ENCODE results near the gene CNTLN. TPM values are rescaled to one million over a fixed set of nuclear protein-coding genes. Genes with fewer than 3 reads are reported as not detected.

CNTLN gene, protein sequence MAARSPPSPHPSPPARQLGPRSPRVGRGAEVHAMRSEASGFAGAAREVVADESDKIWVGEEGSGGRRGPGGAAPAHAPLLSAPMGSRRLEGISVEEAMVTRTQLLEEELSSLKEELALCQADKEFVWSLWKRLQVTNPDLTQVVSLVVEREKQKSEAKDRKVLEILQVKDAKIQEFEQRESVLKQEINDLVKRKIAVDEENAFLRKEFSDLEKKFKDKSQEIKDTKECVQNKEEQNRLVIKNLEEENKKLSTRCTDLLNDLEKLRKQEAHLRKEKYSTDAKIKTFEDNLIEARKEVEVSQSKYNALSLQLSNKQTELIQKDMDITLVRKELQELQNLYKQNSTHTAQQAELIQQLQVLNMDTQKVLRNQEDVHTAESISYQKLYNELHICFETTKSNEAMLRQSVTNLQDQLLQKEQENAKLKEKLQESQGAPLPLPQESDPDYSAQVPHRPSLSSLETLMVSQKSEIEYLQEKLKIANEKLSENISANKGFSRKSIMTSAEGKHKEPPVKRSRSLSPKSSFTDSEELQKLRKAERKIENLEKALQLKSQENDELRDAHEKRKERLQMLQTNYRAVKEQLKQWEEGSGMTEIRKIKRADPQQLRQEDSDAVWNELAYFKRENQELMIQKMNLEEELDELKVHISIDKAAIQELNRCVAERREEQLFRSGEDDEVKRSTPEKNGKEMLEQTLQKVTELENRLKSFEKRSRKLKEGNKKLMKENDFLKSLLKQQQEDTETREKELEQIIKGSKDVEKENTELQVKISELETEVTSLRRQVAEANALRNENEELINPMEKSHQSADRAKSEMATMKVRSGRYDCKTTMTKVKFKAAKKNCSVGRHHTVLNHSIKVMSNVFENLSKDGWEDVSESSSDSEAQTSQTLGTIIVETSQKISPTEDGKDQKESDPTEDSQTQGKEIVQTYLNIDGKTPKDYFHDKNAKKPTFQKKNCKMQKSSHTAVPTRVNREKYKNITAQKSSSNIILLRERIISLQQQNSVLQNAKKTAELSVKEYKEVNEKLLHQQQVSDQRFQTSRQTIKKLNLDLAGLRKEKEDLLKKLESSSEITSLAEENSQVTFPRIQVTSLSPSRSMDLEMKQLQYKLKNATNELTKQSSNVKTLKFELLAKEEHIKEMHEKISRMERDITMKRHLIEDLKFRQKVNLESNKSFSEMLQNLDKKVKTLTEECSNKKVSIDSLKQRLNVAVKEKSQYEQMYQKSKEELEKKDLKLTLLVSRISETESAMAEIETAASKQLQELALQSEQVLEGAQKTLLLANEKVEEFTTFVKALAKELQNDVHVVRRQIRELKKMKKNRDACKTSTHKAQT (N-terminal part only)
- total RNA-seq: 11.3 and 12.6 TPM in 2 replicates

DNA sequence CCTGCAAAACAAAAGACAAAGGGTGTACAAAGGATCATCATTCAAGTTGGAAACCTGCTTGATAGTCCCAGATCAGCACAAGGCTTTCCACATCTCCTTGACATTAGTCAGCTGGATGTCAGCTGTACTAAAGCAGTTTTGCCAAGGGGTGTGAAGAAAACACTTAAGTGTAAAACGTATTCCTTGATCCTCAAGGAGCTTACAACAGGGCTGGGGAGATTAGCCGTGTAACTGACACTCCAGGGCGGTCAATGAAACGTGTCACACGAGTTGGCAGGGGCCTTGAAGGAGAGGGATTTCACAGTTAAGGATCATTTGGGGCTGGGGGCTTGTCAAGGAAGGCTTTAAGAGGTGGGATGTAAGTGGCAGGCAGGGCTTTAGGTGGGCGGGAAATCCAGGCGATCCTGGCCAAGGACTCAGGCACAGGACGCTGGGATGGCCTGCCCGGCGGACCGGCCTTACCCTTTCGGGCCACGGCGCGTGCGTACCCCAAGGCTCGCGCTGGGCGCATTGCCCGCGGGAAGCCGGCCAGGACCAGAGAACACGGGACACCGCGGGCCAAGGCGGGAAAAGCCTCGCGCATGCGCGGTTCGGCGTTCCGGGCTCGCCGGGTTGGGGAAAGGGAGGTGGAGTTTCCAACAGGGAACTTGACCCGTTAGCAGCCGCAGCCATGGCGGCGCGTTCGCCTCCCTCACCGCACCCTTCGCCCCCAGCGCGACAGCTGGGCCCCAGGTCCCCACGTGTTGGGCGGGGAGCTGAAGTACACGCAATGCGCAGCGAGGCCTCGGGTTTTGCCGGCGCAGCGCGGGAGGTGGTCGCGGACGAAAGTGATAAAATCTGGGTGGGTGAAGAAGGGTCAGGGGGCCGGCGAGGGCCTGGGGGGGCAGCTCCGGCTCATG is at the start of gene CNTLN:
Gene CNTLN (plus strand): TSS at position 645 of the 899 bp plus-strand sequence. CDS start 26 bp downstream, at position 671.
- DNase-seq: peak; percentile 94

DNA sequence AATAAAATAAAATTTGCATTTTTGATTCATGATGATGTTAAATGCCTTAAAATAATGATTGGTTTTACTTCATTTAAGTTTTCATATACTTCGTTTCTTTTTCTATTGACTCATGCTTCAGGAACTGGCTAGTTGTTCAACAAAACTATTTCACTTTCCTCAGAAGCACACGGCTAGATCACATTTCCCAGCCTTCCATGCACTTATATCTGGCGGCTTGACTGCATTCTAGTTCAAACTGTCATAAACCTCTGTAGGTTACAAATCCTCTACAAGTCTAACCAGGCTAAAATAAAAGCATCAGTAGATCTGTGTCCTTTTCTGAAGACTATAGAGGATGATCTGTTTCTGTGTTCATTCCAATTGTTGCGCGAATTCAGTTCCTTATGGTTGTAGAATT is 46.3 kb upstream of the CNTLN start:
- DNase-seq: no peak

DNA sequence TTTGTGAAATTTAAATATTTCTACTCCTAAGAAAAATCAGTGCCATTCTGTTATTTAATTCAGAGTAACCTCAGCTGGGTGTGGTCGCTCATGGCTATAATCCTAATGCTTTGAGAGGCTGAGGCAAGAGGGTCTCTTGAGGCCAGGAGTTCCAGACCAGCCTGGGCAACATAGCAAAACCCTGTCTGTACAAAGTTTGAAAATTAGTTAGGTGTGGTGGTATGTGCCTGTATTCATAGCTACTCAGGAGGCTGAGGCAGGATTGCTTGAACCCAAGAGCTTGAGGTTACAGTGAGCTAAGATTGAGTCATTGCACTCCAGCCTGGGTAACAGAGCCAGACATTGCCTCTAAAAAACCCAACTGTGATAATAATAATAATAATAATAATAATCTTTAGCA is 44.8 kb upstream of the CNTLN start:
- DNase-seq: no peak

DNA sequence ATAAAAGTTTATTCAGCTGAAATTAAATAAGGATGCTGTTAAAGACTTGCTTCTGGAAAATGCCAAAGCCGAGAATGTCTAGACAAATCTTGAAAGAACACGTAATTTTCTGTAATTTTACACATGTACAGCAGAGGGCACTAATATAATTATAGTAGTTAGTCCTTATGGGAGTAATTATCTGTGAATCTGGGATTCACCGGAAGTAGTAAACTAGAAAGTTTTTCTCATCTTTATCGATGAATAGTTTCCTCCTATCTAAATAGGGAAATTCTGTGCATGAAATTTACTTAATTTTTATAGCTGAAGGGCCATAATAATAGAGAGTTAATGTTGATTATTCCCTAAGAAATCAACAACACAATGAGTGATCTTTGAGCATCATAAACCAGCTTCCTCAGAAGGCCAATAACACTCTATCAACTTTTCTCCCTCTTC is 18.4 kb upstream of the CNTLN start:
- DNase-seq: peak; percentile 54

DNA sequence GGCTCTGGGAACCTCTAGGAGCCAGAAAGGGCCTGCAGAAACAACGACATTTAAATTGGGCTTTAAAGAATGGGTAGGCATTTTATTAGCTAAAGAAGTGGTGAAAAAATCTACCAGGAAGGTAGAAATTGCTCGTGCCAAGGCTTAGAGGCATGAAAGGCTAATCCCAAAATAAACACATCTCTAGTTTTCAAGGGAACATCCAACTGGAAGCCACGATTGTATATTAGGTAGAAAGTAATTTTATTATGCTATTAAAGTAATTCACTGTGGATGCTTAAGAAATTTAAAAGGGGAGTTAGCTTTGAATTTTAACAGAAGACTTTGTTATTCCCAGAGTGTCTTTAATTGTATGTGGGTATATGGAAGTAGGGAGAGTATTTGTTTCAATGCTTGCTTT is 17.5 kb upstream of the CNTLN start:
- no peak for DNase-seq

DNA sequence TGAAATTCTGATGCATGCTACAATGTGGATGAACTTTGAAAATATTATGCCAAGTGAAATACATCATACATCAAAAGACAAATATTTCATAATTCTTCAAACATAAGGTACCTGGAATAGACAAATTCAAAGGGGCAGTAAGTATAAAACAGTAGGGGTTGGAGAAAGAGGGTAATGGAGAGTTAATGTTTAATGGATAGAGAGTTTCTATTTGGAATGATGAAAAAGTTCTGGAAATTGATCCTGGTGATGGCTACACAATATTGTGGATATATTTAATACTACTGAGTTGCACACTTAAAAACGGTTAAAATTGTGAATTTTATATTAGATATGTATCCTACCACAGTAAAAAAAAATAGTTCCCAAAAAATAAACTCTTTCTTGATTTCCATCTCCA is 14.6 kb upstream of the CNTLN start:
- DNase-seq: no peak

DNA sequence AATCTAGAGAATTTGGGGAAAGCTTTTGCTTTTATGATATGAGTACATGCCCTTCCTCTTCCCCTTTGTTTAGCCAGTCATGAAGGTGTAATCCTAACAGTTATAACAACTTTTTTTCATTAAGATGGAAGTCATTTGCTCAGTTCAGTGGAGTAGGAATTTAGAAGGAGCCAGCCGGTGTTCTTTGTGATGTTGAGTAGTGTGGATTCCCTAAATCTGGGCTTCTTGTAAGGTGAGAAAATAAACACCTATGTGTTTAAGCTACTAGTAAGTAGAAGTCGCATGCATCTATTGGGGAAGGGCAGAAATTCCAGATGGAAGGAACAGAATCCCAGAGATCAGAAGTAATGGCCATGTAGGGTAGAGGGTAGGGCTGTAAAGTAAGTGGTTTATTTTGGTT is 13.6 kb upstream of the CNTLN start:
- no peak for DNase-seq

DNA sequence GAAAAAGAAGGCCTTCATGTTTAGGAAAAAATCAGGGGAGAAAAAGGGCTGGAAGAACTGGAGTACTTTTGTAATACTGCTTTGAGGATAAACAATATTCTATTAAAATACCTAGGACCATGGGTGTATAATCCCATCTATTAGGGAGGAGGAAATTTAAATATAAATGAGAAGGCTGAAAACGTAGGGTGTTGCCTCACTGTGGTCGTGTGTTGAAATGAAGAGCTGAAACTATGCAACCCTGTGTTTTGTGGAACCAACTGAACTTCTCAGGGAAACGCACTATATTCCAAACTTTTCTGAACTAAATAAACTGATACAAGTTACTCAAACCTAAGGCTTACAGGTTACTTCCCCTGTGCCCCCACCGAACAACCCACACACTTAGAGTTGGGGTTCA is 4.5 kb upstream of the CNTLN start:
- DNase-seq: no peak

DNA sequence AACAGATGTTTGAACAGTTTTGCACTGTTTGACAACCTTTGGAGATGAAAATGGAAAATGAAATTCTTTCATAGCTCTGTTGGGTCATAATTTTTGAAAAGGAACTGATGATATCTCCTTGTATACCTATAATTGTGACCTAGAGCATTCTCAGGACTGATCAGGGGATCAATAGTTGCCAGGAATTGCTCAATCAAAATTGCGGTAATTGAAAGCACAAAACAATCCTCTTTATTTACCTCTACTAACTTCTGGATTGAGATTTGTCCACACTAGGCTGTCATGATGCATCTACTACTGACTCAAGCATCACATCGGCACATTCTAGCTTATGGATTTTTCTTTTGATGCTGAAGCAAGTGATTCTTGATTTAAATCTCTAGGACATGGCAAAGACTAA is 4.1 kb upstream of the CNTLN start:
- DNase-seq: no peak

DNA sequence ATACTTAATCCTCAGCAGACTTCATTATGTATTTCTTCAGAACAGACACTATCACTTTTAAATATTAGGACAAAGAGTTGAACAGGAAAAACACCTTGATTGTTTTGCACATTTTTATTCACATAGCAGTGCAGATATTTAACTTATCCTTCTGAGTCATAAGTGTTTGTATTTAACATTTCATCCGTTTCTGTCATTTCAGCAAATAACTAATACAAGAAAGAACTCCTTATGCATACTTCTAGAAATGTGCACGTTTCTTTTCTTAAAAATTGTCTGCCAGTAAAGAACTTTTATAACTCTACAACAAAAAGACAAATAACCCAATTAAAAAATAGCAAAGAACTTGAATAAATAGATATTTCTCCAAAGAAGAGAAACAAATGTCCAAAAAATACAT is 3.3 kb upstream of the CNTLN start:
- no peak for DNase-seq

DNA sequence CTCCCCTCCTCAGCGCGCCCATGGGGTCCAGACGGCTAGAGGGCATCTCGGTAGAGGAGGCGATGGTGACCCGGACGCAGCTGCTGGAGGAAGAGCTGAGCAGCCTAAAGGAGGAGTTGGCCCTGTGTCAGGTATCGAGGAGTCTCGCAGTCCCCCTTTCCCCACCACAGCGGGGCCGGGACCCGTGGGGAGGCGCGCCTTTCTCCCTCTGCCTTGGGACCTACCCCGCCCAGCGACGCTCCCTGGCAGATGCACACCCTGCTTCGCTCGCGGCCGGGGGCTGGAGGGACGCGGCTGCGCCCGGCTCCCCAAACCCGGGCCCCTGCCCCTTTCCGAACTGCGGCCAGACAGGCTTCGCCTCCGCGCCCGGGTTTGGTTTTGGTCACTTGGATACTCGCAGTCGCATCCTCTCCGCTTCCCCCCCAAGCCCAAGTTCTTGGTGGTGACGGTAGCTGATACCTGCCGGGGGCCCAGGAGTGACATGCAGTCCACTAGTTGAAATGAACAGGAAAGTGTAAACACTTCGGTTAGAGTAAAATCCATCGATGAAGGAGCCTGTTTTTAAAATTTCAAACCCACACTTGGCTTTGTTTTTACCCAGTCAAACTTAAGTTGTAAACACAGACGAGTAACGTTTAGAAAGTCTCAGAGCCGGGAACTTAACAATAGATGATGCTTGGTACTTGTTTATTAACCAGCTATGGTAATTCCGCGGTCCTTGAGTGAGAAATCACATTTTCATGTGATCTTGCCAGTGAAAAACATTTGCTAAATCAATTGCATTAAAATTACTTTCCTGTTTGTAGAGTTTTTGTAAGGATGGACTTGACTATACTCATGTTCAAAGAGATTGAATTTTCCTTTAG is 688 bp downstream of the CNTLN start:
- peak; percentile 47 for DNase-seq

DNA sequence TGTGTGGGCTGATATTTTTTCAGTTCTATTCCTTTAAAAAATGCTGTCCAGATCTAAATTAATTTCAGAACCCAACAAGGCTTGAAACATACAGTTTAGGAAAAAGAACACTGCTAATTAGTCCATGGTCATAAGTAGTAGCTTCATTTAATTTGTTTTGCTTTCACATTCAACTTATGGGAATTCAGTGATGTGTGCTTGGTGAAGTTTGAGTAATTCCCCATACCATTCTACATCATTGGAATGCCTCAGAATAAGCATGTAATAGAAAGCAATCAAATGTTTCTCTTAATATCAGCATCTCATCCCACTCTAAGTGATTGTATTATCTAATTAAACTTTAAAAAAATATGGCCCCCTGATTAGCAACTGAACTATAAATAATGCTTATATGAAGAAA is 2.7 kb downstream of the CNTLN start:
- no peak for DNase-seq

DNA sequence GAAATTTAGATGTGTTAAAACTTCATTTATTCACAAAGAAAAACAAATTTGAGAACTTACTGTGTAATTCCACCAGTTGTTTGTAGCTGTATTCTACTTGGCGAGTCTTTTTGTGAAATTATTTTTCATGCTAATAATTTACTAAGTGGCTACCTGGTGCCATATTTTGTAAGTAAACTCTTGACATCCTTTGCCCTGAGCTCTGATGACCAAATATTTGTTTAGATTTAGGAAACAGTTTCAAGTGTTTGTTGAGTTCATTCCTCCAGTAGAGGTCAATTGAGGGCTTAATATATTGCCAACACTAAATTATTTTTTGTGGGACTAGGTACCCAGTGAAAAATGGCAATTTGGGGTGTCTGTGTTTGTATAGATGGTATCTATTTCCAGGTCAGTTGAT is 3.7 kb downstream of the CNTLN start:
- DNase-seq: no peak

DNA sequence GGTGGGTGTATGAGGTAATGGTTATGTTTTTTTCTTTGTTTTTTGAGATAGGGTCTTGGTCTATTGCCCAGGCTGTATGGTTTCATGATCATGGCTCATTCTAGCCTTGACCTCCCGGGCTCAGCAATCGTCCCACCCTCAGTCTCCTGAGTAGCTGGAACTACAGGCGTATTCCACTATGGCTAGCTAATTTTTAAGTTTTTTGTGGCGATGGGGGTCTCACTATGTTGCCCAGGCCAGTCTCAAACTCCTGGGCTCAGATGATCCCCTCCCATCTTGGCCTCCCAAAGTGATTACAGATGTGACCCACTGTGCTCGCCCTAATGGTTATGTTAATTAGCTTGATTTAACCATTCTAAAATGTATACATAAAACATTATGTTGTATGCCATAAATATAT is 5.6 kb downstream of the CNTLN start:
- DNase-seq: no peak

DNA sequence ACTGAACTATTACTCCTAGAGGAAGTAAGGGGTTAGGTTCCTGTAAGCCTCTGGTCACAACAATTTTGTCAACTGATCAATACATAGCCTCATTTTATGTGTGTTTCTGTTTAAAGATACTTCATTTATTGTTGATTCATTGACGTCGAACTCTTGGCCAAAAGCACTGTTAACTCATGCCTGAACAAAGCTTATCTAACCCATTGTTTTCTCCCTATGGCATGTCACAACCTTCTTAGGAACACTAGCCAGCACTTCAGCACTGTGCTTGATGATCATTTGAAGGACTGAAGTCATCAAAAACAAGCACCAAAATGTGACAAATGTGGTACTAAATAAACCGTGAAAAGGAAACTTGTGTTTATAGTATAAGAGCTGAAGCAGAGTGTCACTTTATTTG is 13.5 kb downstream of the CNTLN start:
- DNase-seq: no peak

DNA sequence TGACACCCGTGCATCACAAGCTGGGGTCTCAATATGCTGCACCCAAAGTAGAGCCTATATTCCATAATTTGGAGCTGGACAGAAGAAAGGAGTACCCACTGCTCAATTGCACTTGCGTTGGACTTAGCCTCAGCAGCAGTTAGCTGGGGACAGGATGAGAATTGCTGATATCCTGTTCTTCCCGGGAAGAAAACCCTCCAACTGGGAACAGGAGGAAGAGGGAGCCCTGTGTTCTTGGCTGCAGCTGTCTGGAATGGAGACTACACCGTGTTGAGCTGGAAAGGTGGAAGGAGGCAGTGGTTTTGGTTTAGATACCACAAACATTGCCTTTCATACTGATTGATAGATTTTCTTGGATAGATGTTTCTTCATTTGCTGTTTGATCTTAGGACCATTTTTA is 24.6 kb downstream of the CNTLN start:
- DNase-seq: no peak

DNA sequence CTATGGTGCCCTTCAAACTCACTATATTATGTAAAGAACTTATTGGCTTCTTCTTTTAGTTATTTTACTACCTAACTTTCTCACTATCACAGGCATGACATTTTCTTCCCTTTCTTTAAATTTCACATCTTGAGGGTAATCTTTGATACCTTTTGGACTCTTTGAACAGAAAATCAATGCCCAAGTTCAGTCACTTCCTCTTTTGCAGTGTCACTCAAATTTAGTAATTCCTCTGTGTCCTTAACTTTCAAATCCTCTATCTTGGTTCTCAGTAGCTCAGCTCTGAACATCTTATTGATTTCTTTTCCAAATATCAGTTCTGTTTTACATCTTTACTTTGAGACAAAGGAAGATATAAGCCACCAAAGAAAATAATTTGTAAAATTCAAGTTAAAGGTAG is 25.5 kb downstream of the CNTLN start:
- no peak for DNase-seq

DNA sequence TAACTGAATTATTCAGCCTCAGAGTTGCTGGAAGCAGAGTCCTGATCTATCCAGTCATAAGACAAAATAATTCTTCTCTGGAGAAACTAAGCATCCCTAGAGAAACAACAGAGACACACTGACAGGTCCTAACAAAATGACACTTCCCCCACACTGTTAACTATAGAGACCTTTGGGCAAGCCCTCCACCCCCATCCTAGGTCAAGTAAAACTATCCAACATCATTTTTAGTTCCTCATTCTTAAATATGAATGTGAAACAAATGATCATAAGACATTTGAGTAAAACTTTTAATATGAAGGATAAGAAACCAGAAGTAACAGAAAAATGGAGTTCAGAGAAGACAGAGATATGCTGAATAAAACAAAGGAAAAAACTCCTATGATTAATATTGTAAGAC is 30.9 kb downstream of the CNTLN start:
- DNase-seq: no peak

DNA sequence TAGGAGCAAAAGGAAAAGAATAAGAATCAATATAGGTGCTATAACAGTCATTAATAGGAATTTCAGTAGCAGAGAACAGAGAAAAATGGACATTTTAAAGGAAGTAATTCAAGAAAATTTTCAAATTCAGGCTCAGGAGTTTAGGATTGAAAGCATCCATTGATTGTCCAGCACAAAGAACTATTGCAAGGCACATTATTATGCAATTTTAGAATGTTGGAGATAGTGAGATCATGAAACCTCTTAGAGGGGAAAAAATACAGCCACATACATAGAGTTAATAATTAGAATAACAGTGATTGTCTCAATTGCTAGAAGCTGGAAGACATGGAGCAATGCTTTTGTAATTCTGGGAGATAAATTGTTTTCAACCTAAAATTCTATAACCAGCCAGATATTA is 31.5 kb downstream of the CNTLN start:
- DNase-seq: no peak

DNA sequence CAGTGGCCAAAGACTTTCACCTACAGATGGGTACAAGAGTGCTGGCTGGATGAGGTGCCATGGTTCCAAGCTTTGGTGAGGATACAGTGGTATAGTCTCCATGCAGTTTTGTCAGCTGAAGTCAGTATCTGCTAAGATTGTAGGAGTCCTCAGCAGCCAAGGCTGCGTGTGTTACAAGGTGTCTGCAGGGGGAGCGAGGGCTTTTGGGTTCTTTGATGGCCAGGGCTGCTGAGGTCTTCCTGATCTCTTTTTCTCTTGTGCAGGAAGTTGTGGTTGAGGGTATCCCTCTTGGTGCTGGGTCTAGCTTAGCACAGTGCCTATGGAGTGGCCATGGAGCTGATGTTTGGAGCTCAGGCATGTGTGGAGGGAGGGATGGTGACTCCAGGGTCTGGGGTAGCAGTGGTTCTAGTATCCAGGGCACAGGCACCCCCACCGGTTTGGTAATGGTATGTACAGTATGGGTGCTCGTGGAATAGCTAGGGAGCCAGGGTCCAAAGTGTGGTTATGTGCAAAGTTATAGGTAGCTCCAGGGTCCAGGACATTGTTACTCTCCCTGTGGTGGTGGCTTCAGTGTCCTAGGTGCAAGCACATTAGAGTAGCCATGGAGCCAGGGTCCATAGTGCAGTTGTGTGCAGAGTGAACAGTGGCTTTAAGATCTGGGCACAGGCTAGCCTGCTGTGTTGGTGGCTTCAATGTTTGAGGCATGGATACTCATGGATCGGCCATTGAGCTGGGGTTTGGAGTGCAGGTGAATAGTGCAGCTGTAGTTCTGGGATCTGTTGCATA is 36.7 kb downstream of the CNTLN start:
- no peak for DNase-seq
